HCEC 1CT (cell line): Measurements from ENCODE around the gene AGT.
"Not testable (repeated sequence)": the region's sequence is repeated elsewhere in the genome, so short reads cannot be mapped to it uniquely, and the experiment has no call there.

Experiments
- DNase-seq: peaks from one replicate; pipeline ENCODE4 v3.0.0-alpha.2; 2017

AGT gene

DNA sequence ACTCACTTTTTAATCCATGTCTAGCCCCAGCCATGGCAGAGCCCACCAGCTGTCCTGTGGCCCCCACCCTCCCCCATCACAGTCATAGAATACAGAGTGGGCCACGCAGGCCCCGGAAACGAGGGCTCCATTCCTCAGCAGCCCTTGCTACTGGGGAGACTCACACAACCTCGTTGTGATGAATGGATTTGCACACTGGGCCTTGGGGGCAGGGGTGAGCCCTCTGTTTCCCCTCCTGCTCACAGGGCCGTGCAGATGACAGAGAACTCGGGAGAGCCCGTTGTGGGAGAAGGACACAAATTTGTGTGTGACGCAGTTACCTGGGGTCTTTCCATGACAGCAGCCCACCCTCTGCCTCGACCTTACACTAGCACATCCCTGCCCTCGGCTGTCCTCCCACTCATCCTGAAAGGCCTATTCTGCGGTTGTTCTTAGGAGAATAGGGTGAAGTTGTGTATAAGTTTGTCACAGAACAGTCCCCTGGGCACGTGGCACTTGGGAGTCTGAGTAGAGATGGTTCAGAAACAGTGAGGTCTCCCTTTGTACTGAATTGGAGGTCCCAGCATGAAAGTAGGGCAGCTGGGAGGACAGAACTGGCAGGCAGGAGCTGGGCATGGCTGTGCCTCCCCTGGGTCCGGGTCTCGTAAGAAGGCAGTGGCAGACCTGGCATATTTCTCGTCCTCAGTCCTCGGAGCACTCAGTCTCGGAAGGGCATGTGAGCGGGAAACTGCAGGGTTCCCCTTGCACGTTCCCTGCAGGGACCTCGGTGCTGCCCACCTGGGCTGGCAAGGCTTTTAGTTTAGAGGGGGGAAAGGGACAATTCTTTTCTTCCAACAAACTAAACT, 6.8 kb downstream of the AGT start:
- no peak for DNase-seq

GRCh38 chr1:230706020-230706699, 7.8 kb downstream of the AGT start:
- DNase-seq: no peak

DNA sequence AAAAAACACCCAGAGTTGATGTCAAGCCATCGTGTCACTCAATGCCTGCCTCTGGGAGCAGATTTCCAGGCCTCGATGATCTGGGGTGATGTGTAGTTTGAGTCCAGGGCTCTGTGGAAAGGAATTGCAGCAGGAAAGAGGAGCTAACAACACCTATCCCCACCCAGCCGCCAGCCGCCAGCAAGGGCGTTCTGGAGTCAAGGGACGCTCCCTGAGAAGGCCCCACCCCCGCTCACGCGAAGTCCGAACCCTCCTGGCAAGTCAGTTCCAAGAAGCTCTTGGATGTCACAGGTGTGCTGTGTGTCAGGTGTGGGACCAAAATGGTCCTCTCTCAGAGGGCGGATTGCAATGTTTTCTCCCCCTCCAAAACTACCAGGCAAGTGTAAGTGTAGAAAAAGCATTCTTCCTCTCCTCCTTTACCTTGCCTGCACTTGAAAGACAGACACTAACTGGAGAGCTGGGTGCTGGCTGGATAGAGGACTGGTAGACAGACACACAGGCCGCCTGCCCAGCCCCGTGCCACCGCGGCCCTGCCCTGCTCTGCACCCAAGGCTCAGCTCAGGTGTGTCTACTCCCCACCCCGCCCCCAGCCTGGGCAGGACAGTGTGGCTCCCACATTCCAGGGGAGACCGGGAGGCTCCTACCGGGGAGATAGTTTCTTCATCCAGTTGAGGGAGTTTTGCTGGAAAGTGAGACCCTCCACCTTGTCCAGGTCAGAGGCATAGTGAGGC, 8.5 kb downstream of the AGT start:
- no peak for DNase-seq

DNA sequence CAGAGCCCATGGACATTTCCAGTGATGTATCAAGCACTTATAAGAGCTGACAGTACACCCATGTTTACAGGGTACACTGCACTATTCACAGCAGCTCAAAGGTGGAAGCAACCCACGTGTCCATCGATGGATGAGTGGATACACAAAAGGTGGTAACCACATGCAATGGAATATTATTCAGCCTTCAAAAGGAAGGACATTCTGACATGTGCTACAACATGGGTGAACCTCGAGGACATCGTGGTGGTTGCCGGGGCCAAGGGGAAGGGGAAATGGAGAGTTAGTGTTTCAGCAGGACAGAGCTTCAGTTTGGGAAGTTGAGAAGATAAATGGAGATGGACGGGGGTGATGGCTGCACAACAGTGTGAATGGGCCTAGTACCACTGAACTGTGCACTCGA, 9.1 kb downstream of the AGT start:
- no peak for DNase-seq

DNA sequence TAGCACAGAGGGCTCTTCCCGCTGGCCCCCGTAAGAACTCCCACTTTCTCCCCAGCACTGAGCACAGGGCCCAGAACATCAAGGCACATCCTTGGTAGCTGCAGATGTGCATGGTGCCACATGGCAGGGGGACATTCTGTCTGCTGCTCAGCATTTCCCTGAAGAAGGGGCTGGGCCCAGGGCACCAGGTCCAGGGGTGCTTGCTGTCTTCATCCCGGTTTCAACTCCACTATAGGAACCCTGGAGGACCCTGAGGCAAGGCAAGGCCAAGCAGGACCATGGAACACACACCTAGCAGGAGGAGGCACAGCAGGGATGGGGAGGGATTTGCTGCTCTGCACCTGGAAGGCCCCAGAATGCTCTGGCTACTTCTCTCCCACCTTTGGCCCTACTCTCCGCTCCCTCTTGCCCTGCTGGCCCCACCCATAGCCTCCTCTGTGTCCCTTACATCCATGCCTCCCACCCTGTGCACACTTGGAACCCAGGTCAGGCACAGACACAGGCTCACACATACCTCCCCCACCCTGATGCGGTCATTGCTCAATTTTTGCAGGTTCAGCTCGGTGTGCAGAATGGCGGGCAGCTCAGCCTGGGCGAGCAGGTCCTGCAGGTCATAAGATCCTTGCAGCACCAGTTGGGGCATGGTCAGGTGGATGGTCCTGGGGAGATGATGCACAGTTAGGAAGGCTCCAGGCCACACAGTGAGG, 10.1 kb downstream of the AGT start:
- no peak for DNase-seq

GRCh38 chr1:230702934-230703678, 10.8 kb downstream of the AGT start:
- DNase-seq: no peak

DNA sequence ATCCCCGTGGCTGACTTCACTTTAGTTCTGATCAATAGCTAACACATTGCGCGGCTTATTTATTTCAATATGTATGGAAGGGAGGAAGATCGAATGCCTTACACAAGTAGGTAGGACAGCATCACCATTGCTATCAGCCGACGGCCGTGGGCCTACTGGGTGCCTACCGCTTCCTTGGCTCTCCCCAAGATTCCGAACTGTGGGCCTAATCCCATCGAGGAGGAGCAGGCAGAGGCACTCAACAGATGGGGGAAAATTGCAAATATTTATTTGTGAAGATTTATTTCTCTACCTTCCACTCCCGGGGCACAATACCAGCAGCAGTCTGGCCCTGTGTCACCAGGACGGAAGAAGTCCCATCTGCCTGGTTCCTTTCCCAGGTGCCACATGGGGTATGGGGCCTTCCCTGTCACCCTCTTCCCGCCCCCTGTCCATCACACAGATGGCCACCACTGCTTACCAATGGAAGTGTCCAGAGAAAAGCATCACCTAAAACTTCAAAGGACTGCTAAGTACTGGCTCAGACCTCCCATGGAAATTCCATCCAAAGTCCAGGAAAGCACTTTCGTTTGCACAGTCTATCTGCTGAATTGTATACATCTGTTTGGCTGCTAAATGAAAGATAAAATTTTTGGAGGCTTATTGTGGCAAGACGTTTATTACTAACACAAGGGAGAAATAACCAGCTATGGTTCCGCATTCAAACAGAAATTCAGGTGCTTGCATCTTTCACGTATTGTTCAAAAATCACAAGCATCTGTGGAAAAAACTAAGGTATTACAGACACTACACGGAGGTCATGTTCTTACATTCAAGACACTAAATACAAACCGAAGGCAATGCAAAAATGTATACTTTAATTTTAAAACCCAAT, 11.8 kb downstream of the AGT start:
- no peak for DNase-seq

GRCh38 chr1:230701434-230701833, 12.5 kb downstream of the AGT start:
- DNase-seq: no peak

- DNase-seq: no peak
These were observed 13.8 kb downstream of the AGT start for GRCh38 chr1:230700132-230700531.

- no peak for DNase-seq
These were observed 14.2 kb downstream of the AGT start for GRCh38 chr1:230699716-230700115.

DNA sequence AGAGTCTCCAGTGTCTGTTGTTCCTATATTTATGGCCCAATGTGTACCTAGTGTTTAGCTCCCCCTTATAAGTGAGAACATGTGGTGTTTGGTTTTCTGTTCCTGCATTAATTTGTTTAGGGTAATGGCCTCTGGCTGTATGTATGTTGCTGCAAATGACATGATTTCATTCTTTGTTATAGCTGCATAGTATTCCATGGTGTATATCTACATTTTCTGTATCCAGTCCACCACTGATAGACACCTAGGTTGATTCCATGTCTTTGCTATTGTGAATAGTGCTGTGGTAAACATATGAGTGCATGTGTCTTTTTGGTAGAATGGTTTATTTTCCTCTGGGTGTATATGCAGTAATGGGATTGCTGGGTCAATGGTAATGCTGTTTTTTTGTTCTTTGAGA, 15.0 kb downstream of the AGT start:
- DNase-seq: not testable (repeated sequence)

GRCh38 chr1:230698130-230698529, 15.8 kb downstream of the AGT start:
- DNase-seq: no peak

DNA sequence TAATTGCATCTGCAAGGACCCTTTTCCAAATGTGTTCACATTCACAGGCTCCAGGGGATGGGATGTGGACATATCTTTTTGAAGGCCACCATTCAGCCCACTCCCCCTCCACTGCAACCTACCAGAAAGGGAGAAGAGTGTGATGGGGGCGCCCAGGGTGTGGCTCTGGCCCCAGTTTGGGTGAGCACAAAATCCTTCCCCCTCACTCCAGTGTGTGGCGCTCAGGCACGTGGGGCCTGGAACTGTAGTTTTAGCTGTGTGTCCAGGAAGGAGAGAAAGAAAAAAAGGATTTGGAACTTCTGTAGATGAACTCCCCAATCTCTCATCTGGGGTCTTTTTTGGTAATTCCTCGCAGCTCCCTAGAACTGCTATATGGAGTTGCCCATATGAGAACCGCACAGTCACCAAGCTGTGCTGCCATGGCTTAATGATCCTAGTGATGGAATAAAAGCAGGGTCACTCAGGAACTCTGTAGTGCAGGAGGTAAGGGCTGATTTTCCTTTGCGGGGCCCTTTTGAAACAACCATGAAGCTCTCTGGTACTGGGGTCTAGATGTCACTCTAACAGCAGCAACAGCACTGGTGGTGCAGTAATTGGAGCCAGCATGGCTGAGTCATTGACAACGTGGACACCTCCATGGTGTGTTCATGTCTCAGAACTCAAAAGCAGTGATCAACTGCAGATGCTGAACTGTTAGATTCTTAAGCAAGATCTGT, 17.0 kb downstream of the AGT start:
- DNase-seq: peak; percentile 13

- DNase-seq: no peak
These were observed 17.7 kb downstream of the AGT start for GRCh38 chr1:230696218-230696617.

DNA sequence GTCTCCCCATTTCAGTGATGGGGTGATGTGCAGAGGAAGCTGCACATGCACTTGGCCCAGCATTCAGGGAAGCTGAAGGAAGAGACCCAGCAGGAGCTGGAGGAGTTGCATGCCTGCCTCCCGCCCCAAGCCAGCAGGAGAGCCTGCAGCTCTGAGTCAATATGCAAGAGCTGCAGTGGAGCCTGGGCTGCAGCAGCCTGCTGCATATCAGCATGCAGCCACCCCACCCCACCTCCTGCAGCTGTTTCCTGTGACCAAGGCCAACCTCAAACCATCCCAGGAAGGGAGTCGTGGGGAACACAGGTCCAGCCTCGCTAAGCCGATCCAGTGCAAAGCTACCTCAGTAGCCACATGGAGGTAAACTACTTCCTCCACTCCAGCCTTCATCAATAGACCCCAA, 18.9 kb downstream of the AGT start:
- no peak for DNase-seq

DNA sequence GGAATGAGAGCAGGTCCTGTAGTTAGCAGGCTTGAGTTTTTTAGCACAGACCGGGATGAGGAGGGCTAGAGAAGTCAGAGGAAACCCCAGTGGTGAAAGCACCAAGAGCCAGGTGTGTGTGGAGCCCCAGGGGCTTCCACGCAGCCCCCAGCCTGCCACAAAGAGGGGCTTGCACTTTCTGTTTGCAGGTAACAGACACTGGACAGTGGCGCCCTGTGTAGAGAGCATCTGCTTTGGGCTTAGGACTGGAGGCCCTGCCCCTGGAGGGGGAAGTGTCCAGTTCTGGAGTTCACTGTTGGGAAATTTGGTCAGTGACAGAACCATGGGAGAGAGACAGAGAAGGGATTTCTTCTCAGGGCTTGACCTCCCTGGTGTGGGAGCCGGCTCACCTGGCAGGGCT, 19.5 kb downstream of the AGT start:
- no peak for DNase-seq

GRCh38 chr1:230693777-230694176, 20.1 kb downstream of the AGT start:
- no peak for DNase-seq

- no peak for DNase-seq
These were observed 20.7 kb downstream of the AGT start for GRCh38 chr1:230693221-230693620.

GRCh38 chr1:230691615-230692014, 22.3 kb downstream of the AGT start:
- DNase-seq: no peak

- no peak for DNase-seq
These were observed 23.8 kb downstream of the AGT start for GRCh38 chr1:230690101-230690500.

GRCh38 chr1:230686747-230687146, 27.2 kb downstream of the AGT start:
- DNase-seq: no peak
